GM18951 (cell line): ENCODE results near the gene BAIAP2.

Source experiments
- POLR2A ChIP-seq: IDR thresholded peaks from 4 replicates; pipeline ENCODE4 v1.6.1; 2011; ENCODE audit warnings: mild to moderate bottlenecking; ENCODE audit not compliant: insufficient read length, insufficient read depth; ENCODE audit errors: extremely low read depth
- in situ Hi-C: fragments of 300-500 bp; cut with MboI; formaldehyde crosslinking; loops from one replicate; pipeline ENCODE4 v1.12.0; 2022; ENCODE audit warnings: low sequenced_read_pairs, mixed read lengths, inconsistent platforms; ENCODE audit not compliant: unreplicated experiment

Gene BAIAP2

GRCh38 chr17:81163703-81164370, 128.9 kb downstream of the BAIAP2 start:
- TF ChIP-seq POLR2A: no peak
- in situ Hi-C loops: no loop called here

- TF ChIP-seq POLR2A: no peak
- in situ Hi-C loops: no loop called here
These were observed 129.7 kb downstream of the BAIAP2 start for GRCh38 chr17:81164371-81165245.

- TF ChIP-seq POLR2A: no peak
- in situ Hi-C loops: no loop called here
These were observed 130.5 kb downstream of the BAIAP2 start, which contains the start of gene PVALEF for GRCh38 chr17:81165246-81166032. TSS of gene PVALEF (plus strand) at chr17:81165507. CDS start at chr17:81181227, 15,720 bp downstream.

GRCh38 chr17:81166033-81166492, 131.1 kb downstream of the BAIAP2 start, which contains the start of gene AATK:
TSS of gene AATK (minus strand) at chr17:81166221. CDS start at chr17:81165992, 229 bp downstream.
- in situ Hi-C loops: no loop called here
- TF ChIP-seq POLR2A: no peak
